Measurements from ENCODE around the gene RASGRF1.

DNA sequence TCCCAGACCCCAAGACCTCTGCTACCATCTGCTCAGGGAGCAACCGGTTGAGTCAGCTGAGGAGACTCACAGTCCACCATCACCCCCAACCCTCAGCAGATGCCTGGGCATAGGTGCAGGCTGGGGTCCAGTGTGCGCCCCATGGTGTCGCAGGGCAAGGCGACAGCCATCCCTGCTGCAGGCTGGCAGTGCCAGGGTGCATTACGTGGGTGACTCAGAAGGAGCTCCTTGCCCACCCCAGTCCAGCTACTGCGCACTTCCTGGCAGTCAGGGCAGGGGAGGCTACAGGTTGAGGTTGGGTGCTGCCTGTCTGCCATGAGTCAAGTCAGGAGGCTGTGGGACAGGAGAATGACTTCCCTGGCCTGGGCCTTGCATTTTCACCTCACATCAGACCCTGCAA, 33.5 kb downstream of the RASGRF1 start:
- TF ChIP-seq, protein P1, sequence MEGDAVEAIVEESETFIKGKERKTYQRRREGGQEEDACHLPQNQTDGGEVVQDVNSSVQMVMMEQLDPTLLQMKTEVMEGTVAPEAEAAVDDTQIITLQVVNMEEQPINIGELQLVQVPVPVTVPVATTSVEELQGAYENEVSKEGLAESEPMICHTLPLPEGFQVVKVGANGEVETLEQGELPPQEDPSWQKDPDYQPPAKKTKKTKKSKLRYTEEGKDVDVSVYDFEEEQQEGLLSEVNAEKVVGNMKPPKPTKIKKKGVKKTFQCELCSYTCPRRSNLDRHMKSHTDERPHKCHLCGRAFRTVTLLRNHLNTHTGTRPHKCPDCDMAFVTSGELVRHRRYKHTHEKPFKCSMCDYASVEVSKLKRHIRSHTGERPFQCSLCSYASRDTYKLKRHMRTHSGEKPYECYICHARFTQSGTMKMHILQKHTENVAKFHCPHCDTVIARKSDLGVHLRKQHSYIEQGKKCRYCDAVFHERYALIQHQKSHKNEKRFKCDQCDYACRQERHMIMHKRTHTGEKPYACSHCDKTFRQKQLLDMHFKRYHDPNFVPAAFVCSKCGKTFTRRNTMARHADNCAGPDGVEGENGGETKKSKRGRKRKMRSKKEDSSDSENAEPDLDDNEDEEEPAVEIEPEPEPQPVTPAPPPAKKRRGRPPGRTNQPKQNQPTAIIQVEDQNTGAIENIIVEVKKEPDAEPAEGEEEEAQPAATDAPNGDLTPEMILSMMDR (IDR thresholded peaks at IDR 0.05), result no peak
- TF ChIP-seq, protein P2, sequence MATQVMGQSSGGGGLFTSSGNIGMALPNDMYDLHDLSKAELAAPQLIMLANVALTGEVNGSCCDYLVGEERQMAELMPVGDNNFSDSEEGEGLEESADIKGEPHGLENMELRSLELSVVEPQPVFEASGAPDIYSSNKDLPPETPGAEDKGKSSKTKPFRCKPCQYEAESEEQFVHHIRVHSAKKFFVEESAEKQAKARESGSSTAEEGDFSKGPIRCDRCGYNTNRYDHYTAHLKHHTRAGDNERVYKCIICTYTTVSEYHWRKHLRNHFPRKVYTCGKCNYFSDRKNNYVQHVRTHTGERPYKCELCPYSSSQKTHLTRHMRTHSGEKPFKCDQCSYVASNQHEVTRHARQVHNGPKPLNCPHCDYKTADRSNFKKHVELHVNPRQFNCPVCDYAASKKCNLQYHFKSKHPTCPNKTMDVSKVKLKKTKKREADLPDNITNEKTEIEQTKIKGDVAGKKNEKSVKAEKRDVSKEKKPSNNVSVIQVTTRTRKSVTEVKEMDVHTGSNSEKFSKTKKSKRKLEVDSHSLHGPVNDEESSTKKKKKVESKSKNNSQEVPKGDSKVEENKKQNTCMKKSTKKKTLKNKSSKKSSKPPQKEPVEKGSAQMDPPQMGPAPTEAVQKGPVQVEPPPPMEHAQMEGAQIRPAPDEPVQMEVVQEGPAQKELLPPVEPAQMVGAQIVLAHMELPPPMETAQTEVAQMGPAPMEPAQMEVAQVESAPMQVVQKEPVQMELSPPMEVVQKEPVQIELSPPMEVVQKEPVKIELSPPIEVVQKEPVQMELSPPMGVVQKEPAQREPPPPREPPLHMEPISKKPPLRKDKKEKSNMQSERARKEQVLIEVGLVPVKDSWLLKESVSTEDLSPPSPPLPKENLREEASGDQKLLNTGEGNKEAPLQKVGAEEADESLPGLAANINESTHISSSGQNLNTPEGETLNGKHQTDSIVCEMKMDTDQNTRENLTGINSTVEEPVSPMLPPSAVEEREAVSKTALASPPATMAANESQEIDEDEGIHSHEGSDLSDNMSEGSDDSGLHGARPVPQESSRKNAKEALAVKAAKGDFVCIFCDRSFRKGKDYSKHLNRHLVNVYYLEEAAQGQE (IDR thresholded peaks at IDR 0.05; ENCODE audit: insufficient read depth in 1 of 2, low read depth in 2 of 2, low read length in 1 of 2), result no peak
- no peak for TF ChIP-seq POLR2AphosphoS5 (IDR thresholded peaks at IDR 0.05; ENCODE audit: low read depth, low read length)

All from Panc1 (cell line).